ENCODE measurements around the gene MYH11.
"Not testable (repeated sequence)": the region's sequence is repeated elsewhere in the genome, so short reads cannot be mapped to it uniquely, and the experiment has no call there.

The MYH11 gene

GRCh38 chr16:15705064-15705565, 151.7 kb downstream of the MYH11 start:
- DNase-seq = no peak

GRCh38 chr16:15704545-15704987, 152.3 kb downstream of the MYH11 start:
- peak; percentile 63 for DNase-seq

GRCh38 chr16:15703029-15703736, 153.6 kb downstream of the MYH11 start:
- no peak for DNase-seq

- no peak for DNase-seq
These were observed 154.6 kb downstream of the MYH11 start for GRCh38 chr16:15701975-15702970.

GRCh38 chr16:15701367-15701766, 155.5 kb downstream of the MYH11 start:
- DNase-seq = no peak

GRCh38 chr16:15699819-15700218, 157.0 kb downstream of the MYH11 start:
- DNase-seq = no peak

GRCh38 chr16:15694499-15694898, 162.3 kb downstream of the MYH11 start:
- no peak for DNase-seq

- not testable (repeated sequence) for DNase-seq
These were observed 164.3 kb downstream of the MYH11 start for GRCh38 chr16:15692508-15692907.

GRCh38 chr16:15691046-15691445, 165.8 kb downstream of the MYH11 start:
- no peak for DNase-seq

- DNase-seq = no peak
These were observed 166.5 kb downstream of the MYH11 start for GRCh38 chr16:15690296-15690695.

- no peak for DNase-seq
These were observed 167.5 kb downstream of the MYH11 start for GRCh38 chr16:15689290-15689689.

- DNase-seq = no peak
These were observed 170.5 kb downstream of the MYH11 start for GRCh38 chr16:15686287-15686686.

- DNase-seq = peak; percentile 23
These were observed 174.7 kb downstream of the MYH11 start for GRCh38 chr16:15682105-15682570.

GRCh38 chr16:15677447-15677846, 179.4 kb downstream of the MYH11 start:
- no peak for DNase-seq

- no peak for DNase-seq
These were observed 180.3 kb downstream of the MYH11 start for GRCh38 chr16:15676506-15676905.

GRCh38 chr16:15674571-15674970, 182.3 kb downstream of the MYH11 start:
- no peak for DNase-seq

- peak; percentile 98 for DNase-seq
These were observed 184.2 kb downstream of the MYH11 start for GRCh38 chr16:15672514-15673167.

- not testable (repeated sequence) for DNase-seq
These were observed 184.7 kb downstream of the MYH11 start for GRCh38 chr16:15672127-15672513.

- no peak for DNase-seq
These were observed 185.2 kb downstream of the MYH11 start for GRCh38 chr16:15671530-15672117.

- no peak for DNase-seq
These were observed 189.6 kb downstream of the MYH11 start for GRCh38 chr16:15667091-15667742.

- DNase-seq = no peak
These were observed 191.7 kb downstream of the MYH11 start for GRCh38 chr16:15665107-15665506.

GRCh38 chr16:15660203-15660601, 196.6 kb downstream of the MYH11 start:
- no peak for DNase-seq

Measured in NCI-H69 (cell line).